Right lobe of liver (tissue), 6 donors: ENCODE data around the gene MOV10. TPM values are rescaled to one million over a fixed set of nuclear protein-coding genes. Genes with fewer than 3 reads are reported as not detected.

ENCODE experiments used
- ATAC-seq, 4 donors: fragments of 200-7000 bp; cut with Tn5 transposase; one replicate each; pipeline ENCODE4 v1.9.1; 2020; ENCODE audit warnings: mild to moderate bottlenecking in 4 of 4, moderate library complexity in 4 of 4
- DNase-seq, 3 donors: peaks; one replicate each; pipeline ENCODE4 v3.0.0-alpha.2; 2020
- H3K27ac ChIP-seq, 3 donors: fragments of 200-600 bp; one replicate each; pipeline ENCODE4 v1.8.0; 2022
- H3K27me3 ChIP-seq, 2 donors: fragments of 200-600 bp; one replicate each; pipeline ENCODE4 v1.8.0; 2022
- H3K36me3 ChIP-seq, 4 donors: fragments of 200-600 bp; sonication (generic) in 1 of 4; one replicate each; pipeline versions ENCODE4 v1.5.1 to v1.8.0; 2017 to 2022; ENCODE audit warnings: control low read depth in 1 of 4
- H3K4me1 ChIP-seq, 4 donors: fragments of 200-600 bp; sonication (generic) in 1 of 4; one replicate each; pipeline versions ENCODE4 v1.5.1 to v1.8.0; 2017 to 2022; ENCODE audit warnings: control low read depth in 1 of 4
- H3K4me3 ChIP-seq, 3 donors: fragments of 200-600 bp; one replicate each; pipeline ENCODE4 v1.8.0; 2022
- H3K9me3 ChIP-seq, 4 donors: fragments of 200-600 bp; sonication (generic) in 1 of 4; one replicate each; pipeline versions ENCODE4 v1.5.1 to v1.8.0; 2017 to 2022; ENCODE audit warnings: control low read depth in 1 of 4
- POLR2A ChIP-seq: fragments of 450-650 bp; IDR thresholded peaks from one replicate; pipeline ENCODE4 v1.6.1; 2017; ENCODE audit warnings: antibody characterized with exemption, mild to moderate bottlenecking
- WGBS: methylation state at CpG from one replicate; pipeline ENCODE4 v1.1.6; 2018; ENCODE audit warnings: low coverage, low lambda C conversion rate; ENCODE audit not compliant: insufficient coverage; ENCODE audit errors: missing lambda C conversion rate; 5-methylcytosine and 5-hydroxymethylcytosine counted together
- intact Hi-C, 2 donors: fragments of 100-400 bp; cut with DNase I; formaldehyde crosslinking; loops; one replicate each; pipeline versions ENCODE4 v1.11.2 to v1.14.1; 2022
- total RNA-seq, 6 experiments: library from RNA; depleted of rRNA in 2 of 6; stranded (reverse); fragments of >200 nt in 2 of 6; fragmentation: NEBNext Ultra II Directional in 3 of 6; extraction: Animal tissue kit (Norgen Biotek cat#: 25700) in 3 of 6; gene quantifications; one replicate each; pipeline versions ENCODE4 v1.1.0 to v1.2.4, GENCODE V29; 2016 to 2023
- TF ChIP-seq, protein P1 (sequence below), 4 donors: fragments of 200-600 bp in 3 of 4; fragments of 450-650 bp in 1 of 4; IDR thresholded peaks; one replicate each; pipeline versions ENCODE4 v1.5.1 to v1.8.0; 2016 to 2022; ENCODE audit warnings: antibody characterized with exemption in 4 of 4, mild to moderate bottlenecking in 2 of 4
- donor health status: DM: no; HTN: yes; CAD: no.
- donor health status: DM: no; HTN: no; CAD: no.
- donor health status: DM: no; HTN: no; CAD: no.
- donor health status: DM: no; HTN: yes; CAD: no.
- donor health status: DM: no; HTN: yes; CAD: no.

The MOV10 gene
- total RNA-seq, 6 experiments from 2014 or later: 32.3 to 55.8 (median 46.2) TPM

- intact Hi-C loops: no loop called here
- no peak overlapping the region for H3K4me3 ChIP-seq
- DNase-seq (no peak), ATAC-seq (no peak)
- H3K9me3 ChIP-seq: no peaks in the 10 kb centered on the region
- WGBS: 80% methylated on average over 3 of the region's 3 CpGs
- peaks cover 0 to 2% (median 0%) of the 10 kb centered on the region in 4 donors for H3K36me3 ChIP-seq
- H3K27ac ChIP-seq: no peak overlapping the region
- H3K4me1 ChIP-seq: peaks cover 0 to 19% (median 5%) of the 10 kb centered on the region in 4 donors
- no peaks in the 10 kb centered on the region for H3K27me3 ChIP-seq
- TF ChIP-seq, protein P1, sequence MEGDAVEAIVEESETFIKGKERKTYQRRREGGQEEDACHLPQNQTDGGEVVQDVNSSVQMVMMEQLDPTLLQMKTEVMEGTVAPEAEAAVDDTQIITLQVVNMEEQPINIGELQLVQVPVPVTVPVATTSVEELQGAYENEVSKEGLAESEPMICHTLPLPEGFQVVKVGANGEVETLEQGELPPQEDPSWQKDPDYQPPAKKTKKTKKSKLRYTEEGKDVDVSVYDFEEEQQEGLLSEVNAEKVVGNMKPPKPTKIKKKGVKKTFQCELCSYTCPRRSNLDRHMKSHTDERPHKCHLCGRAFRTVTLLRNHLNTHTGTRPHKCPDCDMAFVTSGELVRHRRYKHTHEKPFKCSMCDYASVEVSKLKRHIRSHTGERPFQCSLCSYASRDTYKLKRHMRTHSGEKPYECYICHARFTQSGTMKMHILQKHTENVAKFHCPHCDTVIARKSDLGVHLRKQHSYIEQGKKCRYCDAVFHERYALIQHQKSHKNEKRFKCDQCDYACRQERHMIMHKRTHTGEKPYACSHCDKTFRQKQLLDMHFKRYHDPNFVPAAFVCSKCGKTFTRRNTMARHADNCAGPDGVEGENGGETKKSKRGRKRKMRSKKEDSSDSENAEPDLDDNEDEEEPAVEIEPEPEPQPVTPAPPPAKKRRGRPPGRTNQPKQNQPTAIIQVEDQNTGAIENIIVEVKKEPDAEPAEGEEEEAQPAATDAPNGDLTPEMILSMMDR (IDR thresholded peaks at IDR 0.05): no peak
- no peak for TF ChIP-seq POLR2A
Measured at GRCh38 chr1:112676543-112676942, 2.1 kb downstream of the MOV10 start.

- no peaks in the 10 kb centered on the region for H3K27me3 ChIP-seq
- H3K4me3 ChIP-seq: no peak overlapping the region
- intact Hi-C loops: no loop called here
- H3K27ac ChIP-seq: no peak overlapping the region
- ATAC-seq (no peak), DNase-seq (no peak)
- TF ChIP-seq, protein P1 (IDR thresholded peaks at IDR 0.05): no peak
- TF ChIP-seq POLR2A: no peak
- no peaks in the 10 kb centered on the region for H3K36me3 ChIP-seq
- H3K4me1 ChIP-seq: peaks cover 0 to 19% (median 5%) of the 10 kb centered on the region in 4 donors
- H3K9me3 ChIP-seq: no peaks in the 10 kb centered on the region
- 98% methylated on average over 4 of the region's 4 CpGs for WGBS
Measured at GRCh38 chr1:112677501-112677900, 3.0 kb downstream of the MOV10 start.

- ATAC-seq: no peak
- intact Hi-C loops: no loop called here
- Histone ChIP-seq H3K4me1 (peaks cover 0 to 13% (median 2%) of the 10 kb centered on the region in 4 donors), H3K9me3 (no peaks in the 10 kb centered on the region), H3K4me3 (no peak overlapping the region), H3K27me3 (no peaks in the 10 kb centered on the region), H3K27ac (no peak overlapping the region), H3K36me3 (no peaks in the 10 kb centered on the region)
- TF ChIP-seq, protein P1 (IDR thresholded peaks at IDR 0.05): no peak
- TF ChIP-seq POLR2A: no peak
- 87% methylated on average over 3 of the region's 3 CpGs for WGBS
- no peak for DNase-seq
Measured at GRCh38 chr1:112678605-112679004, 4.1 kb downstream of the MOV10 start.

- Histone ChIP-seq H3K36me3 (peaks cover 0 to 15% (median 3%) of the 10 kb centered on the region in 4 donors), H3K27me3 (no peaks in the 10 kb centered on the region), H3K4me3 (no peak overlapping the region), H3K9me3 (no peaks in the 10 kb centered on the region), H3K4me1 (no peaks in the 10 kb centered on the region), H3K27ac (no peak overlapping the region)
- no peak for ATAC-seq
- intact Hi-C loops: no loop called here
- DNase-seq: no peak
- TF ChIP-seq POLR2A: no peak
- TF ChIP-seq, protein P1 (IDR thresholded peaks at IDR 0.05): no peak
- WGBS: 100% methylated on average over 4 of the region's 5 CpGs
Measured at GRCh38 chr1:112685913-112686312, 11.5 kb downstream of the MOV10 start.

DNA sequence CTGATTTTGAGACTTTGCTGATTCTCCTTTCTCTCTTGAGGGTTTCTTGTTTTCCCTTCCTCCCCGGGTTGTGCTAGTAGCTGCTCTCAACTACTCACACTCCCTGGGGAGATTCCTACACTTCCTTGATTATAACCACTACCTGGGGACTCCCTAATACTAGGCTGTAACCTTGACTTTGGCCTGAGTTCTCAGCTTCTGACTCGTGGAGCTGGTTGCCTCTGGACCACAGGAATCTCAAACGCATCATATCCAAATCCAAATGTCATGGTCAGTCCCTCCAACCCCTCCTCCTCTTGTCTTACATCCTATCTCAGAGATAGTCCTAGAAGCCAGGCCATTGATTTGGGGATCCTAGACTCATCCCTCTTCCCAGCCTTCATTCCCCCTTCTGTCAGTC is 12.0 kb downstream of the MOV10 start:
- Histone ChIP-seq H3K36me3 (peaks cover 0 to 15% (median 6%) of the 10 kb centered on the region in 4 donors), H3K27me3 (no peaks in the 10 kb centered on the region), H3K27ac (no peak overlapping the region), H3K4me3 (no peak overlapping the region), H3K9me3 (no peaks in the 10 kb centered on the region), H3K4me1 (no peaks in the 10 kb centered on the region)
- TF ChIP-seq, protein P1 (IDR thresholded peaks at IDR 0.05): no peak
- TF ChIP-seq POLR2A: no peak
- intact Hi-C loops: no loop called here
- 78% methylated on average over 2 of the region's 3 CpGs for WGBS
- ATAC-seq (no peak), DNase-seq (no peak)
